DOHH2 (cell line): Measurements from ENCODE around the gene TRPC3.
A peak's percentile ranks its signal among the peaks of the same experiment; 100 is the strongest.

Experiments
- H3F3A ChIP-seq: fragments of 200-600 bp; sonication (generic), shearing (Covaris generic); 2 replicates; pipeline ENCODE4 v1.6.0; 2016; ENCODE audit warnings: antibody characterized with exemption, mild to moderate bottlenecking; ENCODE audit not compliant: control insufficient read depth, insufficient read depth
- H3K27ac ChIP-seq: fragments of 200-600 bp; sonication (generic); 2 replicates; pipeline ENCODE4 v1.5.1; 2014; ENCODE audit warnings: low read depth, mild to moderate bottlenecking, low read length, moderate library complexity
- H3K27me3 ChIP-seq: fragments of 200-600 bp; sonication (generic); 2 replicates; pipeline ENCODE4 v1.6.1; 2014; ENCODE audit warnings: mild to moderate bottlenecking, low read length, mixed read lengths; ENCODE audit not compliant: control insufficient read depth
- H3K36me3 ChIP-seq: fragments of 200-600 bp; sonication (generic); 2 replicates; pipeline ENCODE4 v1.6.1; 2014; ENCODE audit warnings: mild to moderate bottlenecking, low read length, moderate library complexity, mixed read lengths; ENCODE audit not compliant: control insufficient read depth
- H3K4me1 ChIP-seq: fragments of 200-600 bp; sonication (generic); 2 replicates; pipeline ENCODE4 v1.6.1; 2014; ENCODE audit warnings: mild to moderate bottlenecking, low read length, mixed read lengths; ENCODE audit not compliant: control insufficient read depth
- H3K4me2 ChIP-seq: fragments of 200-600 bp; sonication (generic); 2 replicates; pipeline ENCODE4 v1.6.0; 2014; ENCODE audit warnings: mild to moderate bottlenecking, low read length, moderate library complexity
- H3K4me3 ChIP-seq: fragments of 200-600 bp; sonication (generic); 2 replicates; pipeline ENCODE4 v1.5.1; 2014; ENCODE audit warnings: mild to moderate bottlenecking, low read length, mixed read lengths
- H3K79me2 ChIP-seq: fragments of 200-600 bp; sonication (generic); 2 replicates; pipeline ENCODE4 v1.6.1; 2014; ENCODE audit warnings: mild to moderate bottlenecking, low read length, mixed read lengths; ENCODE audit not compliant: control insufficient read depth
- H3K9me2 ChIP-seq: fragments of 200-600 bp; sonication (generic); replicated peaks from 2 replicates; pipeline ENCODE4 v1.6.1; 2014; ENCODE audit warnings: mild to moderate bottlenecking, low read length, mixed read lengths; ENCODE audit not compliant: control insufficient read depth
- H3K9me3 ChIP-seq: fragments of 200-600 bp; sonication (generic); 2 replicates; pipeline ENCODE4 v1.6.1; 2014; ENCODE audit warnings: antibody characterized with exemption, low read length, mixed read lengths; ENCODE audit not compliant: control insufficient read depth, insufficient read depth
- H4K20me1 ChIP-seq: fragments of 200-600 bp; sonication (generic); 2 replicates; pipeline ENCODE4 v1.6.0; 2014; ENCODE audit warnings: low read depth, mild to moderate bottlenecking, antibody characterized with exemption, low read length, moderate library complexity; ENCODE audit not compliant: control insufficient read depth, insufficient read depth
- CTCF ChIP-seq: fragments of 200-600 bp; sonication (generic); IDR thresholded peaks from one replicate; pipeline ENCODE4 v1.5.1; 2014; ENCODE audit warnings: antibody characterized with exemption, mild to moderate bottlenecking, low read depth, low read length; ENCODE audit not compliant: poor library complexity, severe bottlenecking
- EZH2phosphoT487 ChIP-seq: fragments of 200-600 bp; sonication (generic); IDR thresholded peaks from 2 replicates; pipeline ENCODE4 v1.6.1; 2017; ENCODE audit warnings: borderline replicate concordance, mild to moderate bottlenecking, antibody characterized with exemption, low read length, moderate library complexity, mixed read lengths

TRPC3 gene

DNA sequence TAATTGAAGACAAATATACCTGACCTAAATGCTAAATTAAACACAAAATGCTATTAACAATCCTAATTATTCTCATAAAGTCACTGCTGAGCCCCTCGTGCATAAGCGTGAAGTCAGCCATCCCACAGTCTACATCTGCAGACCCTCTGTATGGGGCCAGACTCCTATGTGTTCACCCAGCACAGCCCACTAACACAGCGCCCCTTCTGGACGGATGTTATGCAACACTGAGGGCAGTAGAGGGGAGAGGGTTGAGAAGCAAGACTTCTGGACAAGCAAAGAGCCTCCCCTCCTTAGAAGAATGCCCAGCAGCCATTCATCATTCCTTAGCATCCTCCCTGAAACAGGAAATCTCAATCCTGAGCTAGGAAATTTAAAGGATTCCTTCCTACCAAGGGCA is 7.9 kb downstream of the TRPC3 start:
- Histone ChIP-seq H4K20me1 (no peaks in the 10 kb centered on the region), H3K27ac (no peak overlapping the region), H3K36me3 (no peaks in the 10 kb centered on the region), H3K9me2 (no peaks in the 10 kb centered on the region), H3K4me3 (no peak overlapping the region), H3K27me3 (peaks cover 17% of the 10 kb centered on the region), H3K4me2 (no peak overlapping the region), H3K9me3 (no peaks in the 10 kb centered on the region), H3K79me2 (no peaks in the 10 kb centered on the region), H3K4me1 (no peaks in the 10 kb centered on the region), H3F3A (no peaks in the 10 kb centered on the region)
- no peak for TF ChIP-seq EZH2phosphoT487
- peak; percentile 76 for TF ChIP-seq CTCF

DNA sequence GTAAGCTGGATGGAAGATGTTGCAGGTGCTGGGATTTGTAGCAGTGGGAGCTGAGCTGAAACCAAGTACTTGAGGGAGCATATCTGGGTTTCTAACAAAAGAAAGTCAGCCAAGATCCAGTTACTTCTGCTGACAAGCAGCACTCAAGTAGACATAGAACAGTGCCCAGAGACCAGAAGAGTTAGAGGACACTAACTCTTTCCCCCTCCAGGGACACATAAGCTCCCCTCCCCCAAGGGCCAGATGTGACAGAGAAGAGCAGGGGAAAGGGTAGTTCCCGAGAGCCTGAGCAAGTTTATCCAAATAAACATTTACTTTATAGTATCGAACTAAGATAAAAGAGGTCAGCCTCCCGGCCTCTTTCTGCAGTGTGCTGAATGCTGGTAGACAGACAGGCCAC is 12.2 kb downstream of the TRPC3 start:
- Histone ChIP-seq H3K9me2 (no peaks in the 10 kb centered on the region), H4K20me1 (no peaks in the 10 kb centered on the region), H3K27me3 (peaks cover 27% of the 10 kb centered on the region), H3K36me3 (no peaks in the 10 kb centered on the region), H3K79me2 (no peaks in the 10 kb centered on the region), H3K4me3 (no peak overlapping the region), H3F3A (no peaks in the 10 kb centered on the region), H3K9me3 (no peaks in the 10 kb centered on the region), H3K4me2 (no peak overlapping the region), H3K27ac (no peak overlapping the region), H3K4me1 (no peaks in the 10 kb centered on the region)
- TF ChIP-seq EZH2phosphoT487 (no peak), CTCF (no peak)

GRCh38 chr4:121938282-121939092 is 13.4 kb downstream of the TRPC3 start:
- Histone ChIP-seq H3F3A (no peaks in the 10 kb centered on the region), H3K4me1 (no peaks in the 10 kb centered on the region), H3K79me2 (no peaks in the 10 kb centered on the region), H3K27ac (no peak overlapping the region), H3K9me3 (no peaks in the 10 kb centered on the region), H3K27me3 (peaks cover 27% of the 10 kb centered on the region), H3K9me2 (no peaks in the 10 kb centered on the region), H3K36me3 (no peaks in the 10 kb centered on the region), H4K20me1 (no peaks in the 10 kb centered on the region), H3K4me3 (no peak overlapping the region), H3K4me2 (no peak overlapping the region)
- TF ChIP-seq EZH2phosphoT487 (no peak), CTCF (no peak)
